ENCODE results near the gene CHST8.

CHST8 gene

DNA sequence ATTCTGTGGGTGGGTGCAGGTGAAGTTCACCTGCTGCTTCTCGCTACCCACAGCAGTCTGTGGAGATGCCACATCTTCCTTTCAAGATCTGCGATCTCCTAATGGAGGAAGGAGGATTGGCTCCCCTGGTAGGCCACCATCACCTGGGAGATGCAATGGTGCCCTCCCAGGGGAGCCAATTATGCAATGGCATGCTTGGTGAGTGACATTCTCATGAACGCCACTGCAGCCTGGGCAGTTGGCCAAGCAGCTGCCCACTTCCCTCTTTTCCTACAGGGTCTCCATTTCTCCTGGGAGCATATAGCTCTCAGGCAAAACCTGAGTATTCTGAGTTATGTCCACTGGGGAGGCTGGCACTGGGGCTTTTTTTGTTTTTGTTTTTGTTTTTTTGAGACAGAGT is 91.4 kb downstream of the CHST8 start:
- DNase-seq (ENCODE audit: low read depth): no peak
- TF ChIP-seq, protein P1, sequence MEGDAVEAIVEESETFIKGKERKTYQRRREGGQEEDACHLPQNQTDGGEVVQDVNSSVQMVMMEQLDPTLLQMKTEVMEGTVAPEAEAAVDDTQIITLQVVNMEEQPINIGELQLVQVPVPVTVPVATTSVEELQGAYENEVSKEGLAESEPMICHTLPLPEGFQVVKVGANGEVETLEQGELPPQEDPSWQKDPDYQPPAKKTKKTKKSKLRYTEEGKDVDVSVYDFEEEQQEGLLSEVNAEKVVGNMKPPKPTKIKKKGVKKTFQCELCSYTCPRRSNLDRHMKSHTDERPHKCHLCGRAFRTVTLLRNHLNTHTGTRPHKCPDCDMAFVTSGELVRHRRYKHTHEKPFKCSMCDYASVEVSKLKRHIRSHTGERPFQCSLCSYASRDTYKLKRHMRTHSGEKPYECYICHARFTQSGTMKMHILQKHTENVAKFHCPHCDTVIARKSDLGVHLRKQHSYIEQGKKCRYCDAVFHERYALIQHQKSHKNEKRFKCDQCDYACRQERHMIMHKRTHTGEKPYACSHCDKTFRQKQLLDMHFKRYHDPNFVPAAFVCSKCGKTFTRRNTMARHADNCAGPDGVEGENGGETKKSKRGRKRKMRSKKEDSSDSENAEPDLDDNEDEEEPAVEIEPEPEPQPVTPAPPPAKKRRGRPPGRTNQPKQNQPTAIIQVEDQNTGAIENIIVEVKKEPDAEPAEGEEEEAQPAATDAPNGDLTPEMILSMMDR (IDR thresholded peaks at IDR 0.05; ENCODE audit: insufficient read depth, low read depth, low read length, missing control alignments): no peak
- H3K4me3 ChIP-seq (ENCODE audit: low read depth, low read length): no peak overlapping the region

DNA sequence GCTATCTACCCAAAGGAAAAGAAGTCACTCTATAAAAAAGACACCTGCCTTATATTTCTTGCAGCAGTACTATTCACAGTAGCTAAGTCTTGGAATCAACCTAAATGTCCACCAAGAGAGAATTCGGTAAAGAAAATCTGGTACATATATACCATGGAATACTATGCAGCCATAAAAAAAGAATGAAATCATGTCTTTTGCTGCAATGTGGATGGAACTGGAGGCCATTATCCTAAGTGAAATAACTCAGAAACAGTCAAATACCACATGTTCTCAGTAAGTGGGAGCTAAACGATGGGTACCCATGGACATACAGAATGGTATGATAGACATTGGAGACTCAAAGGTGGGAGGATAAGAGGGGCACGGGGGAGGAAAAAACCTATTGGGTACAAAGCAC is 92.4 kb downstream of the CHST8 start:
- no peak overlapping the region for H3K4me3 ChIP-seq (ENCODE audit: low read depth, low read length)
- TF ChIP-seq, protein P1 (IDR thresholded peaks at IDR 0.05; ENCODE audit: insufficient read depth, low read depth, low read length, missing control alignments): no peak

DNA sequence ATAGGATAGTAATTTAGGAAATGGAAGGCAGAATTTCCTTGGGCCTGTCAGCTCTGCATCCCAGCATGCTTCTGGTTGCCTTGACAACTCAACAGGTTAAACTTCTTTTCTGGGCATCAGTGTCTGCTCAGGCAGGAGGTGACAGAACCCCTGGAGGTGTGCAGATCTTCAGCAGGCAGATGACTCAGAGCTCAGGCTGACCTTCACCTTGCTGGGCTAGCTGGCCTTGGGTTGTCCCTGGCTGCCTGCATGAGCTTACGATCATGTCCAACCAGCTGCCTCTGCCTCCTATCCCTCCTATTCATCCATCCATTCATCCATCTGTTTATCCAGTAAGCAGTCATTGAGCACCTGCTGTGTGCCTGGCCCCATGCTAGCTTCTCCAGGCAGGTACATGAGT is 93.7 kb downstream of the CHST8 start:
- no peak overlapping the region for H3K4me3 ChIP-seq (ENCODE audit: low read depth, low read length)
- TF ChIP-seq, protein P1 (IDR thresholded peaks at IDR 0.05; ENCODE audit: insufficient read depth, low read depth, low read length, missing control alignments): no peak
- DNase-seq (ENCODE audit: low read depth): no peak

More for the DNA sequence above, 92.4 kb downstream of the CHST8 start:
- no peak for DNase-seq (ENCODE audit: low read depth)

DNA sequence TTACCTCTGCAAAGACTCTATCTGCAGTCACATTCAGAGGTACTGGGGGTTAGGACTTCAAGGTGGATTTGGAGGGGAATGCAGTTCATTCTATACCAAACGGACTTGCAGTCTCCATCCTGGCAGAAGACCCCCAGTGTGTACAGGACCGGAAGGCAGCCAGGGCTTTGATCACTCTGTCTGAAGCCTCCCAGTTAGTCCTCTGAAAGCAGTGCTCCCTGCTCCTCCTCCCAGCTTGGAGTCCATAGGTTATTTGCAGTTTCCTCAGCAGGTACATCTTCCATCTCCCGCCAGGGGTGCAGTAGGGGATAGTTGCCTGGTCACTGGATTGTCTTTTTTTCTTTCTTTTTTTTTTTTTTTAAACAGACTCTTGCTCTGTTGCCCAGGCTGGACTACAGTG is 96.1 kb downstream of the CHST8 start:
- no peak for DNase-seq (ENCODE audit: low read depth)
- H3K4me3 ChIP-seq (ENCODE audit: low read depth, low read length): no peak overlapping the region
- TF ChIP-seq, protein P1 (IDR thresholded peaks at IDR 0.05; ENCODE audit: insufficient read depth, low read depth, low read length, missing control alignments): no peak

DNA sequence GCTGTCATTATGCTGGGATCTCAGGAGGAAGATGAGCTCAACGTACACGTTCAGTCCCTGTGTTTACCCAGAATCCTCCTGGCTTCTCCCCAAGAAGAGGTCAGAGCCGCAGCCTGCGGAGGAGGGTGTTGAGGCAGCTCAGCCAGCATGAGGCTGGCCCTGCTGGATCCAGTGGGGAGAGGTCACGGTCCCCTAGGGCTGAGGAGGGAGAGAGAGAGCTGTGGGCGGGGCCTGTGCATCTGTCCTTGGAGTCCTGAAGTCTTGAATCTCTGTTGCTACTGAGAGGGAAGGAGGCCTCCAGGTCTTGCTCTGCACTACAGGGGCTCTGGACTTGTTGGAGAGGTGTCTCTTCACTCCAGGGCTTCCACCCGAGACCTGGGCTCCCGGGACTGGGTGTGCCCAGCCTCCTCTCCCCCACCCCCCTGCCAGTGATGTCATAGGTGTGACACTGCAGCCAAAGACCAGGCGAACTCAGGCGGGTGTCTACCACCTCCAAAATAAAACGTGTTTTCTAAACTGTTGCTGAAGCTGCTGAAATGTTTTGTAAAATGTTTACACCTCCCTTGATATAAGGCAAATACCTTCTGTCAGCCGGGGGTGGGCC is 97.0 kb downstream of the CHST8 start:
- no peak overlapping the region for H3K4me3 ChIP-seq (ENCODE audit: low read depth, low read length)
- DNase-seq (ENCODE audit: low read depth): no peak
- TF ChIP-seq, protein P1 (IDR thresholded peaks at IDR 0.05; ENCODE audit: insufficient read depth, low read depth, low read length, missing control alignments): no peak

DNA sequence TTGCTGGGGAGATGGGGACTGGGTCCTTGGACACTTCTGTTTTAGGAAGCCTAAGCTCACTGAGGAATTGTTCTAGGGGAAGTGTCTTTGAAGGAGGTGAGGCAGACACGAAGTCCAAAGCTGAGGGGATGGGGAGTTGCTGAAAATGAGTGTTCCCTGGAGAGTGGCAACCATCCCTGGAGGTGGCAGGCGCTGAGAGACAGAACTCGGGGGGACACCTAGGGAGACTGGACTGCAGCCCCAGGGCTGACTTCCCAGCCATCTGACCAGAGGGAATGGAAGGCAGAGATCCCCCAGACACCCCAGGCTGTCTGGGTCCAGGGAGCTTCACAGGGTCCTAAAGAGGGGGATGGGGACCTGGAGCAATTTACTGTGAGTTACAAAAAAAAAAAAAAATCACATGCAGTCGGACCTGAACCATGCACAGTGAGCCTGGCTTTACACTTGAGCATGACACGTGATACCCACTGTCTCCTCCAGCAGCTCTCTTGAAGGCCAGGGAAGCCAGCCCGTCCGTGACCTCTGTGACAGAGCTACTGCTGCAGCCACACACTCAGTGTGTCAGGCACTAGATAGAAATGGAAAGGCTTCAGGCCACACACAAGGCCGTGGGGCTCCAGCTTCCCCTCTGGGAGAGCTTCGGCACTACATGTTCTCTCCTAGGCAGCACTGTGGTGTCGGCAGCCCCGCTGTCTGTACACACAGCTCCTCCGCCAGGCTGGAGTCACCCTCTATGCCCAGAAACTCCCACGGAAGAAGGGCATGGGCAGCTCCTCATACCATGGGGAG is 97.8 kb downstream of the CHST8 start:
- TF ChIP-seq, protein P1 (IDR thresholded peaks at IDR 0.05; ENCODE audit: insufficient read depth, low read depth, low read length, missing control alignments): no peak
- no peak overlapping the region for H3K4me3 ChIP-seq (ENCODE audit: low read depth, low read length)
- no peak for DNase-seq (ENCODE audit: low read depth)

Data from GM12865 (cell line).